ENCODE data around the gene TRIM34. TPM values are rescaled to one million over a fixed set of nuclear protein-coding genes. Genes with fewer than 3 reads are reported as not detected.

The TRIM34 gene
- total and polyA plus RNA-seq, 2 of the 8 experiments (the other 6 are each of a cell fraction or from before 2014, with no cell fraction given), result 0.76 to 5.8 TPM

DNA sequence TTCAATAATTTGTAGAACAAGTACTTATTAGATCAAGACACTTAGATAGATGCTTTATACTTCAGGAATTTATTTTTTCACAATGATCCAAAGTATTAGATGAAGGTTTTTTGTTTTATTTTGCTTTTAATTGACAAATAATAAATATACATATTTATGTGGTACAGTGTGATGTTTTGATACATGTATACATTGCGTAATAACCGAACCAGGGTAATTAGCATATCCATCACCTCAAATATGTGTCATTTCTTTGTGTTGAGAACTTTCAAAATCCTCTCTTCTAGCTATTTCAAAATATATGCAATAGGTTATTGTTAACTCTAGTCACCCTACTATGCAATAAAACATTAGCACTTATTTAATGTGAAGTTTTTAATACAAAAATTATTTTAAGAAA lies 38.7 kb downstream of the TRIM34 start:
- no peaks in the 10 kb centered on the region for H3K27me3 ChIP-seq (replicated peaks in 1 of 4; ENCODE audit: control insufficient read depth in 3 of 4, extremely low read depth in 1 of 4, insufficient read depth in 3 of 4, low read length in 3 of 4)
- no peak overlapping the region for H3K14ac ChIP-seq (ENCODE audit: insufficient read length)
- H3K36me3 ChIP-seq (ENCODE audit: control insufficient read depth in 2 of 4, insufficient read depth in 4 of 4, low read length in 3 of 4), result peaks cover 0 to 21% (median 6%) of the 10 kb centered on the region in 4 experiments; a peak in 4 of 8 replicates
- ChIA-PET POLR2A (ENCODE audit: partially characterized antibody) (no interaction called here), CTCF (ENCODE audit: partially characterized antibody) (no interaction called here)
- H3K79me2 ChIP-seq (ENCODE audit: control insufficient read depth in 1 of 2, insufficient read depth in 2 of 2, low read length in 2 of 2), result no peaks in the 10 kb centered on the region
- 98% methylated on average over 2 of the region's 2 CpGs; no CpG with 5 or more reads in 1 of the 2 experiments for WGBS, 2 experiments (ENCODE audit: extremely low coverage in 1 of 2, insufficient coverage in 1 of 2, insufficient read length in 1 of 2, insufficient replicate concordance in 2 of 2, low coverage in 1 of 2, low lambda C conversion rate in 2 of 2, missing lambda C conversion rate in 1 of 2)
- no peak overlapping the region for H3K4me3 ChIP-seq (ENCODE audit: extremely low read depth in 1 of 4, insufficient read depth in 2 of 4, low read depth in 3 of 4, low read length in 4 of 4)
- H3K4ac ChIP-seq (replicated peaks; ENCODE audit: insufficient read length, low read depth, low read length), result no peak overlapping the region
- no peaks in the 10 kb centered on the region for H3K4me1 ChIP-seq (replicated peaks in 1 of 4; ENCODE audit: control insufficient read depth in 3 of 4, insufficient read depth in 4 of 4, low read length in 3 of 4)
- H2BK15ac ChIP-seq (ENCODE audit: low read length), result no peak overlapping the region
- no peak overlapping the region for H3K27ac ChIP-seq (ENCODE audit: low read depth, low read length)
- no peak overlapping the region for H2BK5ac ChIP-seq (ENCODE audit: low read depth, low read length)
- H3K23me2 ChIP-seq (ENCODE audit: low read depth, low read length), result no peaks in the 10 kb centered on the region
- H2AK5ac ChIP-seq (ENCODE audit: low read depth, low read length), result no peak overlapping the region
- DNase-seq (ENCODE audit: low read depth in 1 of 2, low spot score in 2 of 2) (no peak), FAIRE-seq (no peak)
- H3K23ac ChIP-seq (ENCODE audit: insufficient read length), result no peak overlapping the region
- no peak overlapping the region for H3K4me2 ChIP-seq (ENCODE audit: insufficient read depth in 1 of 2, low read depth in 2 of 2, low read length in 2 of 2)
- H2BK12ac ChIP-seq (ENCODE audit: low read depth, low read length), result no peak overlapping the region
- TF ChIP-seq CEBPB (IDR thresholded peaks at IDR 0.05; ENCODE audit: low read depth, low read length) (peak; percentile 81; the same call in 1 of the 2 replicates), CBX8 (IDR thresholded peaks at IDR 0.05; ENCODE audit: borderline replicate concordance, low read depth, low read length) (no peak), MAFK (IDR thresholded peaks at IDR 0.05; ENCODE audit: low read depth, low read length) (no peak)
- H3K56ac ChIP-seq (replicated peaks; ENCODE audit: insufficient read length, low read depth, low read length), result no peak overlapping the region
- no peak overlapping the region for H2BK120ac ChIP-seq (replicated peaks; ENCODE audit: low read depth, low read length)
- H3K79me1 ChIP-seq (ENCODE audit: low read depth, low read length), result no peaks in the 10 kb centered on the region
- H3K18ac ChIP-seq (ENCODE audit: extremely low read depth, low read length), result no peak overlapping the region
- no peak overlapping the region for H4K8ac ChIP-seq (ENCODE audit: extremely low read depth, insufficient read depth, low read length)
- H2AFZ ChIP-seq (ENCODE audit: low read length), result no peak overlapping the region
- H3K9ac ChIP-seq (replicated peaks in 1 of 4; ENCODE audit: extremely low read depth in 1 of 4, low read depth in 3 of 4, low read length in 3 of 4), result no peak overlapping the region
- H4K20me1 ChIP-seq (replicated peaks in 1 of 2; ENCODE audit: control insufficient read depth in 1 of 2, insufficient read depth in 2 of 2, low read length in 2 of 2), result no peaks in the 10 kb centered on the region
- no peak overlapping the region for H4K91ac ChIP-seq (replicated peaks; ENCODE audit: insufficient read length, low read length)
- no peak overlapping the region for H4K5ac ChIP-seq (ENCODE audit: insufficient read length, low read depth, low read length)
- H3K9me3 ChIP-seq (ENCODE audit: insufficient read depth in 2 of 2, low read depth in 1 of 2, low read length in 1 of 2), result no peaks in the 10 kb centered on the region
- H2BK20ac ChIP-seq (ENCODE audit: low read length), result no peak overlapping the region
